NCI-H2196 treated with DMSO at 0.1 percent for 48 hours (cell line): Measurements from ENCODE around the gene FAM83B.
"Not testable (repeated sequence)": the region's sequence is repeated elsewhere in the genome, so short reads cannot be mapped to it uniquely, and the experiment has no call there.

Experiments
- DNase-seq: peaks from one replicate; lab custom pipeline; 2025; ENCODE audit not compliant: unreplicated experiment; lab: John Stamatoyannopoulos, UW

Gene FAM83B

DNA sequence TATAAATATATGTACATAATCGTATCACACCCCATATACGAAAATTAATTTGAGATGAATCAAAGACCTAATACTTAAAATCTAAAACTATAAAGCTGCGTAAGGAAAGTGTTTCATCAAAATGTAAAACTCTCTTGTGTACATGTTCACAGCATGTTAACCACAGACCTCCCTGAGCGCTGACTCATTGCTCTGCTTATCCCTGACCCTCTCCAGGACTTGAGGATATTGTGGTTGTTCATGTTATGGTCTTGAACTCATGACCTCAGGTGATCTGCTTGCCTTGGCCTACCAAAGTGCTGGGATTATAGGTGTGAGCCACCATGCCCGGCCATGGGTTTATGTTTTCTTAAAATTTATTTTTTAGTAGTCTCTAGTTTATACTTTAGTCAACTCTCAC lies 14.2 kb downstream of the FAM83B start:
- DNase-seq, result no peak

DNA sequence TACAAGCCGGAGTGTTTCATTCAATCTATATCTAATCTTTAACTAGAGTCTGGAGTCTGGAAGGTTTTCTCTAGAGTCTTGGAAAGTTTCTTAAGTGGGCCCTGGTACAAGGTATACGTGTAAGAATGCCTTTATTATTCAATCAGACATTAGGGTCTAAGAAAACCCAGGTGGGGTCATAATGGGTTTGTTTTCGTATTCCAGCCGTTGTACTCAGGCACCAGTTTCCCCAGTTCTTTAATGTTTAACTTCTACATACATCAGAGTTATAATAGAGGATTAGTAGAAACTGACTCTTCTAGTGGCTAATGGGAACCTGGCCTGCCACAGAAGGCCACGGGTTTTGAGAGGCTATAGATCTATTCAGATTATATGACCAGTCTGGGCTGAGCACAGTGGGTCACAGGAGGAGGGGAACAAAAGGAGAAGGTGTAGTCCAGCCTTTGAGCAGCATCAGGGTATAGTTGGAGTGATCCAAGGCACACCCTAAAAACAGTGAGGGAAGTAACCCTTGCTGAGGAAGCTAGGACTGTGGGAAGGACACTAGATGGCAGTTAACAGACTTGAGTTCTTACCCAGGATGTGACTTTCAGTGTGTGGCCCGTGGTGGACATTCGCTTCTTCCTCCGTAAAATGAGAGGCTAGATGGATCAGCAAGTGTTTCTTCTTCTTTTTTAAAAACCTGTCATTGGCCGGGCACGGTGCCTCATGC lies 15.5 kb downstream of the FAM83B start:
- DNase-seq, result no peak

DNA sequence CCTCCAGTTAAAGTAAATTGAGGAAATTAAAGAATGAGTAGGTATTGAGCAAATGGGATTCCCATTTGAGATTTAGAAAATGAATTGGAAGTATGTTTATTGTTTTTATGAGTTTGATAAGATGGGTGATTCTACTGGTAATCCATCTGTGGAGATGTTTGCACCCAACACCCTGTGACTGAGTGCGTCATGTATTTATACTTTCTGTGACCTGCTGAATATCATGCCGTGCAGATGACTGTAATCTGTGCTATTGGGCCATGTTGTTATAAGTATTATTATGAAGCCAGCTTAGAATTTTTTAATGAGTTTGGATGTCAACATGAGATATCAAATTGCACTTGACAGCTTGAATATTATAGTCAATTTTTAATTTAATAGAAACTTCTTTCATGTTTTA lies 17.7 kb downstream of the FAM83B start:
- DNase-seq, result no peak

DNA sequence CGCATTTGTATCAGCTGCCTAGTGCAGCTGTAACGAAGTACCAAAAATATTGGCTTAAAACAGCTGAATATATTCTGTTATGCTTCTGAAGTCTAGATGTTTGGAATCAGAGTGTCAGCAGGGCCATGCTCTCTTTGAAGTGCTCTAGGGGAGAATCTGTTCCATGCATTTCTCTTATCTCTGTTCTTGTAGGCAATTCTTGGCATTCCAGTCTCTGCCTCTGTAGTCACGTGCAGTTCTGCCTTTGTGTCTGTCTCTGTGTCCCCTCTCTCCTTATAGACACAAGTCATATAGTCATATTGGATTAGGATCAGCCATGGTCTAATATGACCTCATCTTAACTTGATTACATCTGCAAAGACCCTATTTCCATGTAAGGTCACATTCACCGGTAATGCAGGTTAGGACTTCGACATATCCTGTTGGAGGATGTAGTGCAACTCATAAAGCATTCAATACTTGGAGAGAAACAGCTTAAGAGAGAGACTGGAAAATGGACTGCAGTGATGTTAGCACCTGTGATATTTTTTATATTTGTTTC lies 18.6 kb downstream of the FAM83B start:
- DNase-seq, result no peak

DNA sequence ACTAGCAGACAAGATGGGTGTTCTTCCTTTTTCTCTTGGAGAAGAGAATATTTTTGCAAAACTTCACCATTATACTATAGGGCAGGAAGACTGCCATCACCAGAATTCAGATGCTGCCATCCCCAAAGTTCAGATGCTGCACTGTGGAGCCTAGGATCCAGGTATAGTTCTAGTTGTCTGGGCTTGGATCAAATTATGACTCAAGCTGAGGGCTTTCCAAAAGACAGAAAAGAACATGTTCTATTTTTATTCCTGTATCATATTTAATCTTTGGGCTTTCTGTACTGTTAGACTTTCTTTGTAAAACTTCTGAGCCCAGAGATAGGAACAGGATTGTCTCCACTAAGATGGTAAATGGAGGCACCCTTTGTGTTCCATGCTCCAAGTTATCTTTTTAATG lies 22.0 kb downstream of the FAM83B start:
- DNase-seq, result no peak

DNA sequence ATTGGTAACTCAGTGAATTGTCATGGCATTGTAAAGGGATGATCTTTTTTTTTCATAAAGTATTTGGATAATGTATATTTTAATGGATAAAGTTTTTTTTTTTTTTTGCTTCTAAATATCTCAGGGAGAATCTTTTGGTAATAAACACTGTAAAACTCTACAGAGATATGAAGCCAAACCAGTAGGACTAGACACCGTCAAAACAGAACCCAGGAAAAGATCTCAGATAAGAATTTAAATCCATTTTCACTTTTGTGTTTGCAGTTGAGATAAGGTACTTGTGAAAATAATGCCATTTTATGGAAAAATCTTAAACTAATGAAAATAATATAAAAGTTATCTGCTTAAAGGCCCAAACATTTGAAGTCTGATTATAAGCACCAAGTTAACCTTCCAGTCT lies 27.0 kb downstream of the FAM83B start:
- DNase-seq, result no peak

DNA sequence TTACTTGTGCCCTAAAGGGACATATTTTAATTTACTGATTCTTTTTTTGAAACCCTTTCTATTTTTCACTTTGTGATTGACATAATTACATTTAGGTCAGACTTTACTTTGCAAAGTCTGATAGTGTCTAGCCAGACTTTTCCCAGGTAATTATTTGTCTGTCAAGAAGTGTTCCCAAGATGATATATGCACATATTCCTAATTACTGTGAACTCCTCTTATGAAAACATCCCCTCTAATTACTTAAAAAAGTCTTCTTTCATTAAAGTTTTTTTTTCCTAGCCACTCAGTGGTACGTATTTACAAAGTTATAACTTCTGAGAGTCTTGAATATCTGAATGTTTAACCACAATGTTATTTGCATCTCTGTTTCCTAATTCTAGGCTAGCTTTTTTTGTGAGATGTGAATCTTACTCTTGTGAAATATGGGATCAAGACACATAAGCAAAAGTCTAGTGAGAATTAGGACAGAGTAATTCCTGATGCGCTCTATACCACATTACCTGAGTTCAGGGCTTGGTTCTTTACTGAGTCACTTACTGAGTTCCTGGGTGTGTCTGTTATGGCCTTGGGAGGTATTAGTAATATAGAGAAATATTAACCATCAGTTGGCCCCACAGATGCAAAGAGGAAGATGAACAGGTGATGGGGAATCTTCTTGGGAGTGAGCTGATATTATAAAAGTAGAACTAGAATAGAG lies 27.9 kb downstream of the FAM83B start:
- DNase-seq, result no peak

DNA sequence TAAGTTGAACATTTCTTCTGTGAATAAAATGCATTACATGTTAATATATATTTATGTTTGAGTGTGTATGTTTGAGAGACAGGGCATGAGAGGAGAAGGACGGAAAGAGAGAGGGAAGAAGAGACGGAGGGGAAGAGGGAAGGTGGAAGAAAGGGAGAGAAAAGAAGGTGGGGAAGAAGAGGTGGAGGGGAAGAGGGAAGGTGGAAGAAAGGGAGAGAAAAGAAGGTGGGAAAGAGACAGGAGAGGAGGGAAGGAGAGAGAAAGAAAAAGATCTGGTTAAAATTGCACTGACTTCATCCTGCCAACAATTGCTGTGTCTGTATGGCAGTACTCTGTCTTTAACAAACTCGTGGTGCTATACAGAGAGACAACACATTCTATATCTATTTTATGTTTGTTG lies 29.0 kb downstream of the FAM83B start:
- no peak for DNase-seq

DNA sequence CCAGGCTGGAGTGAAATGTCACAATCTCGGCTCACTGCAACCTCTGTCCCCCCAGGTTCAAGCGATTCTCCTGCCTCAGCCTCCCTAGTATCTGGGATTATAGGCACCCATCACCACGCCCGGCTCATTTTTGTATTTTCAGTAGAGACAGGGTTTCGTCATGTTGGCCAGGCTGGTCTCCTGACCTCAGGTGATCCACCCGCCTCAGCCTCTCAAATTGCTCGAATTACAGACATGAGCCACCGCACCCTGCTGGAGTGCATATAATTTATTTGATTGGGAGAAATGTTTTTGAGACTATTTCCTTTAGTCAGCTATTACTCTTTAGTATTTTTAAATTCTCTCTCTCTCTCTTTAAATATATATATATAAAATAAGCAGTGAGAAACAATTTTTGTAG lies 29.8 kb downstream of the FAM83B start:
- DNase-seq, result no peak

DNA sequence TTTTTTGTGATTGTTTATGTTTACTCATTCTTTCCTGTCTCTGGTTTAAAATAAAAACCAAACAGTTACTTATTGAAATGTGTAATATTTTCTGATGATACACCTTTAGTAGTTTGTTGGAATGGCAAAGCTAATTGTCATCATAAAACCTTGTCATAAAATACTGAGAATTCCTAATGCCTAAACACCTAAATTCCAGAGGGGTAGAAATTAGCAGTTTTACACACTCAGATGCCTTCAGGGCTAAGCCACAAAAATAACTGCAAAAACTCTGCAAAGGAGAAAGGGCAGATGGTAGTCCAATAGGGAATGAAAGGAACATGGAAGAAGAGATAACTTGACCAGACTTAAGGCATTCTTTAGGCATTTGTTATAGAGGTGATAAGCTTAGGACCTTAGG lies 30.3 kb downstream of the FAM83B start:
- no peak for DNase-seq

DNA sequence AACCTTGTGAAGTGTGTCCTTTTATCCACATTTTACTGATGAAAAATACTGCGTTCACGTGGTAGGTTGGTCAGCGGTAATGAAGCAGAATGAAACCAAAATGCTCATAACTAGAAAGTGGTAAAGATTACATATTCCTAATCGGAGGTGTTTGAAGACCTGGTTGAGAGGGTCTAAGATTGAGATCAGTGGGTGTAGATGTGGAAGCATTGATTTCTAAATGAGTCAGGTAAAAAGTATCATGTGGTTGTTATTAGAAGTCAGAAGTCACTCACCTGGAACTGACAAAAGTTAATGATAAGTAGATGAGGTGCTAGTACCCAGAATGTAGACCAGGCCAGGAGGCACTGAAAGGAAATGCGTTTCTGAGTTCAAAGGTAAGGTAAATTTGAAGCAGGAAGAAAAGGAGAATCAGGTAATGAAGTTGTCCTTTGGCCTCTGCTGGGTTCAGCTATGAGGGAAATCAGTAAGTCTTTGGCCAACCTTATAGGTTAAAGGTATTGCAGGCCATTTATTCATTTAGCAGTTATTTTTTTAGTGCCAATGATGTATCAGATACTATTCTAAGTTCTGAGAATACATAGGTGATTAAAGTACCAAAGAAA lies 31.2 kb downstream of the FAM83B start:
- DNase-seq, result no peak

DNA sequence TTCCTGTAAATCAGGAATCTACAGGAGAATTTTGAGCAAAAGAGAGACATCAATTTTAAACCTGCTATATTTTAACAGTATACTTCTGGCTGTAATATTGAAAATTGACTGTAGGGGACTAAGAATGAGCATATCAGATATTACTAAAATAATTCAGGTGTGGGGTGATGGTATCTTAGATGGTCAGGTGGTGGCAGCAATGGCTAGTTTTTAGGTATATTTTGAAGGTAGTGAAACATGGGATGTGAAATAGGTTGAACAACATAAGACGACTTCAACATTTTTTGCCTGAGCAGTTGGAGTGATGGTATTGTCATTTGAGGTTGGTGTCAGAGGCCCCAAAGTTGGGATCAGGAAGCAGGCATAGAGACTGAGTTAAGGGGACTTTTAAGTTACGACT lies 32.1 kb downstream of the FAM83B start:
- no peak for DNase-seq

DNA sequence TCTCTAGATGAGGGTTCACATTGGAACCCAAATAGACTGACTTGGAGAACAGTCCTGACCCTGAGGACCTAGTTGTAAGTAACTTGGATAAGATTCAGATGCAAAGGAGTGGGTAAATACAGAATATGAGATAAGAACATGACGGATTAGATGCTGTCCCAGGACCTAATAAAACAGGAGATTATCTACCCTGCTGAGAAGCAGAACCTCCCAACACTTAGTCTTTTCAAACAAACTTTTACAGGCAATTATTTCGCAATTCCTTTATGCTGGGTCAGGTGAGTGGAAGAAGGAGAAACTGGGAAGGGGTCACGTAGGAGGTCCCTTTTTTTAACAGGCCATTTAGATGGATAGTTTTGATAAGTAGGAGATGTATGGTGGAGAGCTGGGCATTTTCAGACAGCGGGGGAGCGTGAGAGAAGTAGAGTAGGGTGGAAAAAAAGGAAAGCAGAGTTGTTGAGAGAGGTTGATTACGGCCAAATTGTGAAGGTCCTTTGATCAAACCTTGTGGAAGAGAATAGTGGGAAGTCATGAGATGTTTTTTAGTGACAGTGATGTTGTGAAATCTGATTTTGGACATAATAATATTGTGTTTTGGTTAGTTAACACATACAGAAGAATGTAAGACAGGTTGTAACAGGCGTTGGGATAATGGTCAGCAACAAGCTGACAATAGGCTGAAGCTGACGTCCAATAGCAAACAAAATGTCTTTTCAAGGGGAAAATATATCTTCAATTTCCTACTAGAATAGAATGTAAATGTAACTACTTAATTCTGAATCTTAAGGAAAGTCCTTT lies 32.8 kb downstream of the FAM83B start:
- no peak for DNase-seq

DNA sequence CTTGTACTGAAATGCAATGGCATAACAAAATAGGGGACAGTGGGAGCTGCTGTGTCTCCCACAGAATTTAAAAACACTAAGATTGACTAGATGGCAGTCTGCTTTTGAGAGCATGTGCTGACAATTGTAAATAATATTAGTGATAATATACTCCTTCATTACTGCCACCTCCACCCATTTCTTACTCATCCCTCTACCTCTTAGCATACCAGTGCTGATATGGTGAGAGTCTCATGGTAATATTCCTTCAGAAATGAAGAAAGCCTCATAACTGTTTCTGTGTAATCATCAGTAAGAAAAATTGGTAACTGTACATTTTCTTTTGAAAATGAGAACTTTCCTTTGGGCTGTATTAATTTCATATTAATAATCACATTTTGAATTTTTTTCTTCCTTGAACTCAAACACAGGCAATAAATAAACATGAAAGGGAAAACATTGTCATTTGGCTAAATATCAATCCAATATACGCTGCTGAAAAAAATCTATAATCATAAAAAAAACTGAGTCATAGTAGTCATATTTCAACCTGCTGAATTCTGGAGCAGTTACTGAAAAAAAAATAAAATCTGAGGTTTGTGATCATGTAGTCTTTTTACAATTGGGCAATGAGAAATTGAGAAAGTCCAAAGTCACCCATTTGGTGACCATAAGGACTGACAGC lies 34.6 kb downstream of the FAM83B start:
- DNase-seq, result no peak

DNA sequence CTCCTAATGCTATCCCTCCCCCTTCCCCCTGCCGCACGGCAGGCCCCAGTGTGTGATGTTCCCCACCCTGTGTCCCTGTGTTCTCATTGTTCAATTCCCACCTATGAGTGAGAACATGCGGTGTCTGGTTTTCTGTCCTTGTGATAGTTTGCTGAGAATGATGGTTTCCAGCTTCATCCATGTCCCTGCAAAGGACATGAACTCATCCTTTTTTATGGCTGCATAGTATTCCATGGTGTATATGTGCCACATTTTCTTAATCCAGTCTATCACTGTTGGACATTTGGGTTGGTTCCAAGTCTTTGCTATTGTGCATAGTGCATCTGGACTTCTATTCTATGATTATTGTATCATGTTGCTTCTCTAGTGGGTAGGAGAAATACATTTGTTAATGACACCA lies 35.3 kb downstream of the FAM83B start:
- DNase-seq, result not testable (repeated sequence)

DNA sequence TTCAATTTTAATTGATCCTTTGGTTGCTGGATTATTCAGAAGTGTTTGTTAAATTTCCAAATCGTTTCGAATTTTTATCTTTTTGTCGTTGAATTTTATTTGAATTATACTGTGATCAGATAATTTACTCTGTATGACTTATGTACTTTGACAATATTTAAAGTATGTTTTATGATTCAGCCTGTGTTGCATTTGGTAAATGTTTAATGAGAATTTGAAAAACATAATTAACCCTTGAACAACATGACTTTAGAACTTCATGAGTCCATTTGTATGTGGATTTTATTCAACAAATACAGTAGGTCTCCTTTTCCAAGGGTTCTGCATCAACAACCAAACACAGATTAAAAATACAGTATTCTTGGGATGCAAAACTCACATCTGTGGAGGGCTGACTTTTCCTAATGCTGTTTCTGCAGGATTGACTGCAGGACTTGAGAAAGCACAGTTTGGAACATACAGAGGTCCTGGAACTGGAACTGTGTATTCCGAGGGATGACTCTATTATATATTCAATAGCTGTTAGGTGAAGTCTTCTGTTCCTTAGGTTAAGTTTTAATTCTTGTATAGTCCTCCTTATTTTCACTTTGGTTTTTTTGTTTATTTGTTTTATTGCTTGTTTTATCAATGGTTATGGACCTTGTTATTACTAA lies 40.5 kb downstream of the FAM83B start:
- no peak for DNase-seq

DNA sequence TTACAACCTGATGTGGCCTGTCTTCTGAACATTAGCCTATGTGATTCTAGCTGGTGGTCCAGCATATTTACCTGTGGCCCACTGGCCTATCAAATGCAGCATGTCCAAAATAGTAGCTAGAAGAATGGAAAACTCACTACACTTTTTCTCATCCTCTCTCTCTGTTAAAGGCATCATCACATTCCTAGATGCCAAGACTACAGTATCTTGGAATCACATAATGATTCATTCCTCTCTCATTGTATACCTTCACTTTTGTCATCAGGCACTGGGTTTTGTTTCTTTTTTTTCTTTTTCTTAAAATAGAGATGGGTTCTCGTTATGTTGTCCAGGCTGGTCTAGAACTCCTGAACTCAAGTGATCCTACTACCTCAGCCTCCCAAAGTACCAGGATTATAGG lies 45.0 kb downstream of the FAM83B start:
- DNase-seq, result no peak

DNA sequence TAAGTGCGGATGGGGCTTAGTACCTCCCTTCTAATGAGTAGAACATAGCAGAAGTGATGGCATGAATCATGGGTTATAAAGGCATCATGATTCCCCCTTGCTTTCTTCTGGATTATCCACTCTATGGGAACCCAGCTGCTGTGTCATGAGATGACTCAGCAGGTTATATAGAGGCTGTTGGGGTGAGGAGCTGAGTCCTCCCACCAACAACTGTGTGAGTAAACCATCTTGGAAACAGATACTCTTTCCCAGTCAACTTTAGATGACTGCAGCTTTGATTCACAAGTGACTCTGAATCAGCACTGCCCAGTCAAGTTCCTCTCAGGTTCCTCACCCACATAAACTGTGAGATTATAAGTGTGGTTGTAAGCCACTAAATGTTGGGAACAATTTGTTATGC lies 46.3 kb downstream of the FAM83B start:
- DNase-seq, result no peak

DNA sequence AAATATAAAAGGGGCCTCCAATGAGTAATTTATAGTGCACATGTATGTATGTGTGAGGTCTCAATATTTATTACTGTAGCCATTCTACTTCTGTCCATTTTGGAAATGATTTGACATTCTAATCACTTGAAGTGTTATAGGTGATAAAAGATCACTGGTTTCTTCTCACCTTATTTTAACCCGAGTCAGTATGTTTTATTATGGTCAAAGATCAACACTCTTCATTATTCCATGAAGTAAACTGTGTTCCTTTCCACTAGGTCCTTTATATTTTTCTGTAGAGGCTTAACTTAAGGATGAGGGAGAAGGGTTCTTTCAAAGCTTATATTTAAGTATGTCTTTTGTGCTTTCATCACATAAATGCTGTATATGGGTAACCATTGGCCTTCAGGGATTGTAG lies 47.2 kb downstream of the FAM83B start:
- DNase-seq, result no peak

DNA sequence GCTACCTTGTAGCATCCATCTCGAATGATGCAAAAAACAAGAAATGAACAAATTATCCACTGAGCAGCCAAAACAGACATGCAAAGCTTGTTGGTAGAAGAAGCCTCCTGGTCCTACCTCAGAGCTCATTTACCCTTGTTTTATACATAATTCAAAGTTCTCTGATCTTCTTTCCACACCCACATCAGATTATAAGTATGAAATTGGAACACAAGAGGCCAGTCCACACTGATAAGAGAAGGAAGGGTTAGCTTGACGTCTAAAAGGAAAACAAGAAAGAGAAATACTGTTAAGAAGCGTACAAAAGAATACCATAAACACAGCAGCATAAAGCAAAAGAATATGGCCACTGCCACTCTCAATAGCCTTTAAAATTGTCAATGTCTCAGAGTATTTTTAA lies 49.7 kb downstream of the FAM83B start:
- DNase-seq, result no peak
